ENCODE data around the gene SPATA2.

- TF ChIP-seq, protein P1, sequence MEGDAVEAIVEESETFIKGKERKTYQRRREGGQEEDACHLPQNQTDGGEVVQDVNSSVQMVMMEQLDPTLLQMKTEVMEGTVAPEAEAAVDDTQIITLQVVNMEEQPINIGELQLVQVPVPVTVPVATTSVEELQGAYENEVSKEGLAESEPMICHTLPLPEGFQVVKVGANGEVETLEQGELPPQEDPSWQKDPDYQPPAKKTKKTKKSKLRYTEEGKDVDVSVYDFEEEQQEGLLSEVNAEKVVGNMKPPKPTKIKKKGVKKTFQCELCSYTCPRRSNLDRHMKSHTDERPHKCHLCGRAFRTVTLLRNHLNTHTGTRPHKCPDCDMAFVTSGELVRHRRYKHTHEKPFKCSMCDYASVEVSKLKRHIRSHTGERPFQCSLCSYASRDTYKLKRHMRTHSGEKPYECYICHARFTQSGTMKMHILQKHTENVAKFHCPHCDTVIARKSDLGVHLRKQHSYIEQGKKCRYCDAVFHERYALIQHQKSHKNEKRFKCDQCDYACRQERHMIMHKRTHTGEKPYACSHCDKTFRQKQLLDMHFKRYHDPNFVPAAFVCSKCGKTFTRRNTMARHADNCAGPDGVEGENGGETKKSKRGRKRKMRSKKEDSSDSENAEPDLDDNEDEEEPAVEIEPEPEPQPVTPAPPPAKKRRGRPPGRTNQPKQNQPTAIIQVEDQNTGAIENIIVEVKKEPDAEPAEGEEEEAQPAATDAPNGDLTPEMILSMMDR (IDR thresholded peaks at IDR 0.05; ENCODE audit: low read depth, low read length, missing input control) = no peak
- TF ChIP-seq, protein P2, sequence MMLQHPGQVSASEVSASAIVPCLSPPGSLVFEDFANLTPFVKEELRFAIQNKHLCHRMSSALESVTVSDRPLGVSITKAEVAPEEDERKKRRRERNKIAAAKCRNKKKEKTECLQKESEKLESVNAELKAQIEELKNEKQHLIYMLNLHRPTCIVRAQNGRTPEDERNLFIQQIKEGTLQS (IDR thresholded peaks at IDR 0.05) = no peak
- TF ChIP-seq, protein P3, sequence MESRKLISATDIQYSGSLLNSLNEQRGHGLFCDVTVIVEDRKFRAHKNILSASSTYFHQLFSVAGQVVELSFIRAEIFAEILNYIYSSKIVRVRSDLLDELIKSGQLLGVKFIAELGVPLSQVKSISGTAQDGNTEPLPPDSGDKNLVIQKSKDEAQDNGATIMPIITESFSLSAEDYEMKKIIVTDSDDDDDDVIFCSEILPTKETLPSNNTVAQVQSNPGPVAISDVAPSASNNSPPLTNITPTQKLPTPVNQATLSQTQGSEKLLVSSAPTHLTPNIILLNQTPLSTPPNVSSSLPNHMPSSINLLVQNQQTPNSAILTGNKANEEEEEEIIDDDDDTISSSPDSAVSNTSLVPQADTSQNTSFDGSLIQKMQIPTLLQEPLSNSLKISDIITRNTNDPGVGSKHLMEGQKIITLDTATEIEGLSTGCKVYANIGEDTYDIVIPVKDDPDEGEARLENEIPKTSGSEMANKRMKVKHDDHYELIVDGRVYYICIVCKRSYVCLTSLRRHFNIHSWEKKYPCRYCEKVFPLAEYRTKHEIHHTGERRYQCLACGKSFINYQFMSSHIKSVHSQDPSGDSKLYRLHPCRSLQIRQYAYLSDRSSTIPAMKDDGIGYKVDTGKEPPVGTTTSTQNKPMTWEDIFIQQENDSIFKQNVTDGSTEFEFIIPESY (IDR thresholded peaks at IDR 0.05) = no peak
These were observed 32.8 kb upstream of the SPATA2 start for GRCh38 chr20:49948178-49948577.
